Measurements from ENCODE around the gene VEZT.
"Not testable (repeated sequence)": the region's sequence is repeated elsewhere in the genome, so short reads cannot be mapped to it uniquely, and the experiment has no call there.

The VEZT gene

DNA sequence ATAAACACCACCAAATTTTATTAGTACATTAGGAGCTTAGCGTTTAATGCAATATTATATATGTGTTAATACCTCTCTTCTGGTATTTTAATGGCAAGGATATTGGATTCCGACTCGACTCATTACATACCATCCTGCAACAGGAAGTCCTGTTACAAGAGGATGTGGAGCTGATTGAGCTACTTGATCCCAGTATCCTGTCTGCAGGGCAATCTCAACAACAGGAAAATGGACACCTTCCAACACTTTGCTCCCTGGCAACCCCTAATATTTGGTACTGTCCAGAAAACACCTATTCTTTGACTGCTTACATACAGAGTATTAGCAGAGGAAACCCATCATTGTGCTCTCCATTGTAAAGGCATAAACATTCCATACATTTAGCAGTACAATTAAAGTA, 45.2 kb downstream of the VEZT start:
- no peak for DNase-seq

DNA sequence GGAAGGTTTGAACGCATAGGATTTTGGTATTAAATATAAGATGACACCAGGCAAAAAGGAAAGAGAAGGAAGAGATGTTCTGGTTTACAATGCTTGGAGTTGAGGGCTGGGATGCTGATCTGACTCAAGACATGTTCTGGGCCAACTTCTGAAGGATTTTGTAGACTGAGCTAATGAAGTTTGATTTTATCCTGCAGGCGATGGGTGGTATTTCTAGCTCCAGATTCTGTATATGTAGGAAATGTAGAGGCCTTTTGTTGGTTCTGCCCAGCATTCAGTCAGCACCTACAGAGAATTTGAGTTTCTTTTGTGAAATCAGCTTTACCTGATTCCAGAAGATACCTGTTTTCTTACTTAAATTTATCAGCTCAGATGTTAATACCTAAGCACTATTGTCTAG, 48.2 kb downstream of the VEZT start:
- DNase-seq = no peak

DNA sequence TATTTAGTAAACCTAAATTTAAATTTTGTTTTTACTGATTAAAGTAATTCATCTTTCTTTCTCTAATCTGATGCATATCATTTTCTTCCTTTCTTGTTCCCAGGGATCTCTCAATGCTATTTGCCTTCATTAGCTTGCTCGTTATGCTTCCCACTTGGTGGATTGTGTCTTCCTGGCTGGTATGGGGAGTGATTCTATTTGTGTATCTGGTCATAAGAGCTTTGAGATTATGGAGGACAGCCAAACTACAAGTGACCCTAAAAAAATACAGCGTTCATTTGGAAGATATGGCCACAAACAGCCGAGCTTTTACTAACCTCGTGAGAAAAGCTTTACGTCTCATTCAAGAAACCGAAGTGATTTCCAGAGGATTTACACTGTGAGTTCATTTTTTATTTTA, 48.6 kb downstream of the VEZT start:
- no peak for DNase-seq

DNA sequence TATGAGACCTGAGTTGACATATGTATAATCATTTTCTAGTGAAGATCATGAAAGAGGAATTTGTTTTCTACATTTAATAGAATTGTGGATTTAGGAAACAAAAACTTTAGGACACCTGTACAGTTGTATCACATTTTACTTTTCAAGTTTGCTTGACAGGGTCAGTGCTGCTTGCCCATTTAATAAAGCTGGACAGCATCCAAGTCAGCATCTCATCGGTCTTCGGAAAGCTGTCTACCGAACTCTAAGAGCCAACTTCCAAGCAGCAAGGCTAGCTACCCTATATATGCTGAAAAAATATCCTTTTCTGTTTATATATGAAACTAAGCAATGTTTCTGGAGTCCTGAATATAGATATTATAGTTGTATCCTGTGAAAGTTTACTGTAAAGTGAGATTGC, 52.3 kb downstream of the VEZT start:
- DNase-seq = no peak

DNA sequence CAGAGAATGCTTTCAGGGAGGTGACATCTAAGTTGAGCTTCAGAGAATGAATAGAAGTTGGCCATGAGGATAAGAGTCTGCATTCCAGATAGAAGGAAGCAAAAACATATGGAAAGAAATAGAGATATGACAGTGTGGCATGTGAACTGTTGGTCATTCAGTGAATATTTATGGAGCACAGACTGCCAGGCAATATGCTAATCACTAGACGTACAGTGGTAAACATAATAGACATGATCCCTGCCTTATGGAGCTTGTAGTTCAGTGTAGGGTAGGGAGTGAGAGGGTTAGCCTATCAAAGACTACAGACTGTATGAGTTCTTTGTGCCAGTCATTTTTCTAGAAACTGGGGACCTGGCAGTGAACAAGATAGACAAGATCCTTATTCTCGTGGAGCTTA, 53.9 kb downstream of the VEZT start:
- no peak for DNase-seq

DNA sequence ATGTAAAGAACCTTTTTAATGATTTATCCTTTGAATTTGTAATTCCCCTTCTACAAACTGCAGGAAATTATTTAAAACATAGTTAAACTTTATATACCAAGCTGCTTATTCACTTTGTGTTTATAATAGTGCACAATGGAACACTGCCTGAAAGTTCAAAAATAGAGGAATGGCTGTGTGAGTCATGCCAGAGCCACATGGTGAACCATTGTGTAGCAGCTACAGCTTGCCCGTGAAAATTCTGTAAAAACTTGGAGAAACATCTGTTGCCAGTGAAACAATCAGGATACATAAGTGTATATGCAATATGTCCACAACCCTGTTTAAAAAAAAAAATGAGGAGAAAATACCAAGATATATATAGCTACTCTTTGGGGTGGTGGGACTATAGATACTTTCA, 59.5 kb downstream of the VEZT start:
- DNase-seq = no peak

DNA sequence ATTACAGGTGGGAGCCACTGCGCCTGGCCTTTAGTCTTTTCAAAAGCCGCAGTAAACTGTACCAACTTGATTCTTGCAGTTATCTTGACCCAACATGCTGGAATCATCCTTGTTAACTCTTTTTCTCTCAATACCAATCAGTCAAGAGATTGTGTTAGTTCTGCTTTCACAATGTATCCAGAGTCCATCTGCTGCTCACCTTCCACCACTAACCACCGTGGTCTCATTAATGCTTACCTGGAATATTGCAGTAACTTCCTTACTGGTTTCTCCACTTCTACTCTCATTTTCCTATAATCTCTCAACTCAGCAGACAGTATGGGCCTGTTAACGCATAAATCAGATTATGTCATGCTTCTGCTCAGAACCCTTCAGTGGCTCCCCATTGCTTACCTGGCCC, 62.2 kb downstream of the VEZT start:
- DNase-seq = no peak

DNA sequence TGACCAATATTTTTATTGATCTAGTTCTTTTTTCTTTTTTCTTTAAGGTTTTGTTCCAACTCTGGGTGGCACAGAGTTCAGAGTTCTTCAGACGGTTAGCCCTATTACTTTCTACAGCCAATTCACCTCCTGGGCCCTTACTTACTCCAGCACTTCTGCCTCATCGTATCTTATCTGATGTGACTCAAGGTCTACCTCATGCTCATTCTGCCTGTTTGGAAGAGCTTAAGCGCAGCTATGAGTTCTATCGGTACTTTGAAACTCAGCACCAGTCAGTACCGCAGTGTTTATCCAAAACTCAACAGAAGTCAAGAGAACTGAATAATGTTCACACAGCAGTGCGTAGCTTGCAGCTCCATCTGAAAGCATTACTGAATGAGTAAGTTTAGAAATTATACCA, 64.7 kb downstream of the VEZT start:
- no peak for DNase-seq

DNA sequence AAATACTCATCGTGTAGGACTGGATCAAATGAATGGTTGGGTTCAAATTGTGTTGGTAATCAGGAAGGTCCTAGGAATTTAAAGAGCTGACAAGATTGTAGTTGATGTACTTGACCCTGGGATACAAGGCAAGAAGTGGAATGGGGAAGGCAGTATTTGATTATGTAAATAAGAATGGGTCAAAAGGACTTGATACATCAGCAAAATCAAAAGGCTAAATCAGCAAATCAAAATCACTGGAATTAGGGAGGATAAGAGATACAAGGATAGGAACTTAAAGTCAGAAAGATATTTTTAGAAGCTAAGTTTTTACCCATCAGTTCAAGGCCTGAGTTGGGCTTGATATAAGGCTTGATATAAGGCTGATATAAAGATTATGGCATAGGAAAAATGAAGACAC, 65.8 kb downstream of the VEZT start:
- no peak for DNase-seq

DNA sequence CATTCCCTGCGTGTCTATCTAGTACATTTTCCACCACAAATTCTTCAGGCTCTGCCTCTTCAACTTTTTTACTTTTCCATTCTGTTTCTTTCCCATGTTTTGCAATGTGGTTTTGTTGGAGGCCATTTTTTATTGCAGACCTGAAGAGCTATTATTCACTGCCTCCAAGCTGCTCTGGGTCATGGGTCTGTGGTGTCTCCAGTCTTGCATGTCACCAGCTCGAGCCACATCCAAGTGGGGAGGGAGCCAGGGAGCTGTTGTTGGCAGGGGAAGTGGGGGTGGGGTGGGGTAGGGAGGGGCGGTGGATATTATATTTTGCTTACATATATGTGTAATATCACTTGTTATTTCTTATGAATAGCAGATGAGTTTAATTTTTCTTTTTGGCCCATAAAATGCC, 69.1 kb downstream of the VEZT start:
- no peak for DNase-seq

DNA sequence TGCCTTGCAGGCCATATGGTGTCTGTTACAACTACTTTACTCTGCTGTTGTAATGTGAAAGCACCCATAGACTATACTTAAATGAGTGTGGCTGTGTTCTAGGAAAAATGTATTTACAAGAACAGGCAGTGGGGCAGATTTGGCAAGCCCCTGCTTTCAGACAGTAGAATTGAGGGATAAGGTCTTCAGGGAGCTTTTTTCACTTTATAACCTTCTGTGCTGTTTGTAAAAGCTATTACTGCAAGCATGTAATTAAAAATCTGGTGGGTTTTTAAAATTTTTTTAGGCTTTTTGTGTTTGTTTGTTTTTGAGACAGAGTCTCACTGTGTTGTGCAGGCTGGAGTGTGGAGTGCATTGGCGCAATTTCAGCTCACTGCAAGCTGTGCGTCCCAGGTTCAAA, 73.9 kb downstream of the VEZT start:
- DNase-seq = no peak

DNA sequence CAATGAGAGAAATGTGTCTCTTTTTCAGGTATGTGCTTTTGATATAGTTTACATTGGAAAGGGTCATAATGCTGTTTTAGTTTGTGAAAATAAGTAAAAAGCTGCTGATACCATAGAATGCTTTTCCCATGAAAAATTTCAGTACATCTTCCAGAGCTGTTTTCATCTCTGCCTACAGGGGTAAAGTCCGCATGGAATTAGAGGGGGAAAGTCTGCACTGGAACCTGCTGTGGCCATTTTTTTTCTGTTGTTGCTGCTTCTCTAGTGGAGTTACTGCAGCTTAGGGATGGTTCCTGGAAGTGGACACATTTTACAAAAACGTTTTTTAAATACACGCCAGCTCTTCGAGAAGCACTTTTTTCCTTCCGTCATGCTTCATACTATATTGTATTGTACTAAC, 81.3 kb downstream of the VEZT start:
- DNase-seq = no peak

DNA sequence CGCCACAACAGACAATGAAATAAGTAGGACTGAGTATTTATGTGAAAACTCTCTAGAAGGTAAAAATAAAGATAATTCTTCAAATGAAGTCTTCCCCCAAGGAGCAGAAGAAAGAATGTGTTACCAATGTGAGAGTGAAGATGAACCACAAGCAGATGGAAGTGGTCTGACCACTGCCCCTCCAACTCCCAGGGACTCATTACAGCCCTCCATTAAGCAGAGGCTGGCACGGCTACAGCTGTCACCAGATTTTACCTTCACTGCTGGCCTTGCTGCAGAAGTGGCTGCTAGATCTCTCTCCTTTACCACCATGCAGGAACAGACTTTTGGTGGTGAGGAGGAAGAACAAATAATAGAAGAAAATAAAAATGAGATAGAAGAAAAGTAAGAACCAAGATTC, 82.7 kb downstream of the VEZT start:
- no peak for DNase-seq

DNA sequence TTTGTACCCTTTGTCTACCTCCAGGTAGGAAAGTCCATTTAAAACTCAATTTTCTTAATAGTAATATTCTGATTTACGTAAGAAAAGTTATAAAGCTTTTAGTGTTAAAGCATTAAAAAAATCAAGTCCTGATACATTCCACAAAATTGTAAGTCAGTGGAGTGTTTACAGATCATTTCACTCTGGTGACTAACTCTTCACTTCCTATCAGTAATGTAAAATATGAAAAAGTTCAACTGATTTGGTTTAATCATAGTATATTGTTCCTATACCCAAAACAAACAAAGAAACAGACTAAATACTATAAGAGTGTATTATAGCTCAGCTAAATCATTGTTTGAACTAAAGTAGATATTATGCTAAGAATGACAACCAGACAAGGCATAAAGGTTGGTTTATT, 85.9 kb downstream of the VEZT start:
- no peak for DNase-seq

DNA sequence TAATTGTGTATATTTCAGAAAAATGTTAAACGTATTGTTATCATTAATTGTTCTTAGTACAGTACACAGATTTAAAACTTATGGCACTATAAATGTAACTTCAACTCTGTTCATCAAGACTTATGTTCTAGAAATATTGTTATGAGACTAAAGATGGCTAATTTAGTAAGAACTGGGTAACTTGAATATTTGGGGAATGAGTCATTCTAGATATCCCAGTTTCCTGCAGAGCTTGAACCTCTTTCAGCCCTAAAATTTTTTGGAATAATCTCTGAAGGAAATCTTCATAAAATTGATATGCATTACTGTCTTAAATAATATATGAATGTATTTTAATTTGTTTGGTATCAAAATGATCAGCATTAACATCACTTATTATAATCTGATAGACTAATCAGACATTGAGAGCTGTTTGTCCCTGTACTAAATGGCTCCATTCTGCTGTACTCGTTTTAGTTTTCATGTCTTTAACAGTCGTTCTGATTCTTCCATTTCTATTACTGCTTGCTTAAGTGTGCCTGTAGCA, 87.1 kb downstream of the VEZT start:
- DNase-seq = no peak

DNA sequence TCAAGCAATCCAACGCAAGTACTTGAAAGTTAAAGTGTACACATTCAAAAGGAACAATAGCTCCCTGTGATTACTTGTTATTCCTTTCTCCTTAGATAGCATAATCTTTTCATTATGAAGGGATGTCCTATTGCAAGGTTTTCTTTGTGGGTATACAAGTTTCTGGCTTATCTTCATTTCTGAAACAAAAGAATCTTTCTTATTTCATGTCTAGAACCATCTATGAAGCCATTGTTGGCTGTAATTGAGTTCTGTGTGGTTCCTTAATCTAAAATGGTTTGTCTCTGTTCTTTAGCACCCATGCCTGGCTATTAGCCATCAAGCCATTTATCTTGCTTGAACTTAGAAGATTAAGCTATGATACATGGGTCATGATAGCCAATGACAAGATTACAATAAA, 95.0 kb downstream of the VEZT start:
- DNase-seq = no peak

DNA sequence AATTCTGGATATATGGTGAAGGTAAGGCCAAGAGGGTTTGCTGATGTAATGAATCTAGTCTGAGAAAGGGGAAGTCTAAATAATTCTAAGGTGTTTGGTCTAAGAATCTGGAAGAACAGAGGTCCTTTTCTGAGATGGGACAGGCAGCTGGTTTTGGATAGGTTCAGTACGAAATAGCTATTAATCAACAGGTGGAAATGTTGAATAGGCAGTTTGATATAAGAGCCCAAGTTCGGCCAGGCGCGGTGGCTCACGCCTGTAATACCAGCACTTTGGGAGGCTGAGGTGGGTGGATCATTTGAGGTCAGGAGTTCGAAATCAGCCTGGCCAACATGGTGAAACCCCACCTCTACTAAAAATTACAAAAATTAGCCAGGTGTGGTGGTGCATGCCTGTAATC, 97.1 kb downstream of the VEZT start:
- DNase-seq = not testable (repeated sequence)

DNA sequence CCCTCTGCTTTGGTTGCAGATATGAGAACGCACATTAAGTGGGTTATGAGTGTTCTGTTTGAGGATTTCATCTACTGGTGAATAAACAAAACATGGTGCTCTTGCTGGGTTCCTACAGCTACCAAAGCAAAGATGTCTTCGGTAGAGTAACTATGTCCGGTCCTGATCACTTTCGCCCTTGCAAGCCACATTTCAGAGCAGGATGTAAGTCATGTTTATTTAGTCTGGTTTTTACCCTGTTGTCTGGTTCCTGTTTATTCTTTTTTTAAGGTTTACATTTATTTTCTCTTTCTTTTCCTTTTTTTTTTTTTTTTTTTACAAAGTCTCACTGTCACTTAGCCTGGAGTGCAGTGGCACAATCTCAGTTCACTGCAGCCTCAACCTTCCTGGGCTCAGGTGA, 99.2 kb downstream of the VEZT start:
- no peak for DNase-seq

DNA sequence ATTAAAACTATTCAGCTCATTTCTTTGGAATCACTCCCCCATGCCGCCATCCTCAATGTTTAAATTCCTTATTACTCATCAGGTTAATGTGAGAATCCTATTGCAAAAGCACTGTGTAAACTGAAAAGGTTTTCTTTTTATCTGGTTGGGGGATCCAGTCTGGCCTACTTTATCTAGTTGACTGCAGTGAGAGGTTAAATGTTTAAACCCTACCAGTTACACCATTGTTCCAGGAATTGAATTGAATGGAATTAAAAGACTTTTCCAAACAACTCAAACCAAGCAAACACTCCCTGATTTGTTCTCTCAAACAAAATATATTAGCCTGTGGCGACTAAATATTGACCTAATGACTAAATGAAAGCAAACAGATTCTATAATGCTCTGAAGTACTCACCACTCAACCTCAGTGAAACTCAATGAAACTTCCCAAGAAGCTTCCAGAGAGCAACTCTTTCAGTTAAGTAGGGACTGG, 100.5 kb downstream of the VEZT start:
- no peak for DNase-seq

DNA sequence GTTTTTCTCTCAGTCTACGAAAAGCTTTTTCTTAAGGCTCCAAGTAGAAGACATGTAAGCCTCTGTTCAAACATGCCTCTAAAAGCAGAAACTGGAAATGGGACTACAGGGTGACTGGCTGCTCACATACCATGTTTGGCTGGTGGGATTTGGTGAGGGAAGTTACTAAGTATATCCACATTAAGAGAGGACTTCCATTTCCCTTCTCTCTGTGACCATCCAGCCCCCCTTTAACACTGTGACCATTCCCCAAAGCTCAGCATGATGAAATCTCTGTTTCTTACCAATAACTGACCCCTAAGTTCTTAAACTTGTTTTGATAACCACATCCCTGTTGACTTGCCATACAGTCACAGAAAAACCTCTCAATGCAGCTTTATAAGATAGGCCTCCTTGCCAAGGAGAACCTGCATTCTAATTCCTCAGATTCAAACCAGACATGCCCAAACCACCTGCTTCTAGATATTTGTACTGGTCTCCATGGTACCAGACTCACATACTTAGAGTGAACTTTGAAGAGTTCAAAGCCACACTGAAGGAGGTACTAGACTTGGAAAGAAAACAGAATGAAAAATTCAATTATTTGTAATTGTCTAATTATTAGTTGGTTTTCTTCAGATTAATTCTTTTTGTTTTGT, 102.2 kb downstream of the VEZT start:
- DNase-seq = no peak

DNA sequence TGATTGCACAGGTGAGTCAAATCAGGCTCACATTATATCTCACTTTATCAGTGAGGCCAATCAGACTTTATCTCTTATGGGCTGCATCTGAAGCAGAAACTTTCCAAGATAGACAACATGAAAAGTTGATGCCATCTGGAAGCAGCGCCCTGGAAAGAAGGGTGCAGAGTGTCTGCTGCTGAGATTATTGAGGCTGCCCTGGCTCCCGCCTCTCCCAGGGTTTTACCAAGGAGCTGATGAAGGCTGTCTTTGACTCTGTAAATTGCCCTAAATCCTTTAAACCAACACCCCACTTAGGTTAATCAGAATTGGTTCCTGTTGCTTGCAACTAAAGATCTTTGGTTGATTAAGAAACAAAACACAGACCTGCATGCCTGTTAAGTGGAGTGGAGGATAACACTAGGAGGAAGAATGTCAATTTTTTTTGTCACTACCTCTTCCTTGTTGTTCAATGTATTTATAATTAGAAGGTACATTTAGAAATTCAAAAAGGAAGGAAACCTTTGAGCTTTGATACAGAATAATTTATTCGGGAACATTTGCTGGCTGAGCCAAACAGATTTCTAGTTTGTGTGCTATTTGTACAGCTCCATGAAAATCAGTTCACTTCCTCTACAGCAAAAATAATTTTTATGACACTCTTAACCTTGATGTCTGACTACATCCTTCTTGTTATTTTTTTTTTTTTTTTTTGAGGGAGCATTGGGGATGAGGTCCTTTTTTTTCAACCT, 104.1 kb downstream of the VEZT start:
- no peak for DNase-seq

DNA sequence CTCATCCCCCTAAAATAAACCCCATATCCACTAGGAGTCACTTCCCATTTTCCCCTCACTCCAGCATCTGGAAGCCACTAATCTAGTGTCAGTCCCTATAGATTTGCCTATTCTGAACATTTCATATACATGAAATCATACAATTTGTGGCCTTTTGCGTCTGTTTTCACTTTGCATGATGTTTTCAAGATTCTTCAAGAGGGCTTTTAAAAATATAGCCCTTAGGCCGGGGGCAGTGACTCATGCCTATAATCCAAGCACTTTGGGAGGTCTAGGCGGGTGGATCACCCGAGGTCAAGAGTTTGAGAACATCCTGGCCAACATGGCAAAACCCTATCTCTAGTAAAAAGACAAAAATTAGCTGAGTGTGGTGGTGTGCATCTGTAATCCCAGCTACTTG, 104.7 kb downstream of the VEZT start:
- DNase-seq = no peak

DNA sequence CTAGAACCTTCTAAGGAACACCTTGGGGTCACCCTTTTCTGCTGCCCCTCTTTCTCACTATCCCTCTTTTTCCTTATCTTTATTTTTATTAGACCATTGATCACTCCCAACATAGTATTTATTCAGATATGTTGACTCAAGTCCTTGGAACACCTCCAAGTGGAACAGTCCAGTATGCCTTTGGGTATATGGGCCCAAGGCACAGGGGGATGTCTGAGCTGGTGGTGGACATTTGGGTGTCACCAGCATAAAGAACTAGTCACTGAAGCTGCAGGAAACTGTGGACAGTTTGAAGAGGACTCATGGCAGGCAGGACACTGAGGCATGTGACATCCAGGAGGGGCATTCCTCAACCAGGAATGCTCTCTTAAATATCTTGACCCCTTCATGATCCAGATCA, 105.6 kb downstream of the VEZT start:
- DNase-seq = no peak

DNA sequence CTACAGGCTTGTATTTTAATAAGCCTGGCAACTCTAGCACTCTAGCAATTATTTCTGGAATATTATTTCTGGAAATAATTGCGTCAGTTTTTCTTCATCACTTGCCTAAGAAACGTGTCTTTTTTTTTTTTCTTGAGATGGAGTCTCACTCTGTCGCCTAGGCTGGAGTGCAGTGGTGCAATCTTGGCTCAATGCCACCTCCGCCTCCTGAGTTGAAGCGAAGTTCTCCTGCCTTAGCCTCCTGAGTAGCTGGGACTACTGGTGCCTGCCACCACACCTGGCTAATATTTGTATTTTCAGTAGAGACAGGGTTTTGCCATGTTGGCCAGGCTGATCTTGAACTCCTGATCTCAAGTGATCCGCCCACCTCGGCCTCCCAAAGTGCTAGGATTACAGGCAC, 106.6 kb downstream of the VEZT start:
- not testable (repeated sequence) for DNase-seq

DNA sequence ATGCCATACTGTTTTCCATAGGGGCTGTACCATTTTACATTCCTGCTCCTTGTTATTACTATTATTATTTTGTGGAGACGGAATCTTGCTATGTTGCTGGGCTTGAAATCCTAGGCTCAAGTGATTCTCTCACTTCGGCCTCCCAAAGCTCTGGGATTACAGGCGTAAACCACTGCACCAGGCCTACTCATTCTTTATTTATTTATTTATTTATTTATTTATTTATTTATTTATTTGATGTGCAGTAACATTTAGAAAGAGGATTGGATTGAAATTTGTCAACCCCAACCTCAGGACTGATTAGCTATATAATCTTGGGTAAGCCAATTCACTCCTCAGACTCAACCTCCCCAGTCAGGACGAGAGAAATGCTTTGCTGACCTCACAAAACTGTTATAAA, 107.9 kb downstream of the VEZT start:
- DNase-seq = no peak

Data from activated T-cell treated with anti-CD3 and anti-CD28 coated beads for 4 hours (primary cell).